ENCODE data around the gene RABGGTA.

RABGGTA gene

DNA sequence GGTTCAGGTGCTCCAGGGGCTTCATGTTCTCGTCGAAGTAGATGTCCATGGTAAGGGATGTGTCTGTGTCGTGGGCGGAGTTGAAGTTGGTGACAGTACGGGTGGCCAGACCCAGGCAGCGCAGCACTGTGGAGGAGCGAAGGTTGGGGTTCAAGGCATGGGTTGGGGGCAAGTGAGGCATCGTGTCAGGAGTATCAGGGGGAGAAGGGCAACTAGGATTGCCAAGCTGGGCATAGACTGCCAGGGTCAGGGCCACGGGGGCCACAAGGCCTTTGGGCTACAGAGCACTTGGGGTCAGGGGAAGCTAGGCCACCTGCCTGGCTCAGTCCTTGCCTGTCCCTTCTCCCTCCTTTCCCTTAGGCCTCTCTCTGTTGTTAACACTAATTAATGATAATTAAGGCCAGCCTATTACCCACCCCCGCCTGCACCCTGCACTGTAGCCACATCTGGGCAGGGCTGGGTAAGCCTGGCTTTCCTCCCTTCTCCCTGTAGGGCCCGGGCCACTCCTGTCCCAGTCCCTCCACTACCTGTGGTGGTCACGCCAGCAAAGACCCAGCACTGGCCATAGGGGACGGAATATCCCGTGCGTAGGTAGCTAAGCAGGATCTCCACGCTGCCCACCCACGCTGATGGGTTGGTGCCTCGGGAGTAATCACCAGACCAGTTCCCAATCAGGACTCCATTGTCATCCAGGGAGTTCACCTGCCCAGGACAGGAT, 12.7 kb downstream of the RABGGTA start:
- no peaks in the 10 kb centered on the region for H3K4me1 Mint-ChIP-seq
- ATAC-seq (replicated peaks; ENCODE audit: extremely low read depth, poor library complexity, severe bottlenecking) (no peak), DNase-seq (ENCODE audit: low spot score in 2 of 2) (no peak)
- no peaks in the 10 kb centered on the region for H3K9me3 Mint-ChIP-seq
- no peaks in the 10 kb centered on the region for H3K27me3 Mint-ChIP-seq
- H3K36me3 Mint-ChIP-seq (ENCODE audit: insufficient read depth) = peaks cover 3% of the 10 kb centered on the region
- H3K27ac Mint-ChIP-seq (ENCODE audit: low read depth) = no peak overlapping the region
- no peak overlapping the region for H3K4me3 Mint-ChIP-seq

- DNase-seq (ENCODE audit: low spot score in 2 of 2) = no peak
- Mint-ChIP-seq H3K4me1 (no peaks in the 10 kb centered on the region), H3K27me3 (no peaks in the 10 kb centered on the region), H3K4me3 (no peak overlapping the region), H3K27ac (ENCODE audit: low read depth) (no peak overlapping the region), H3K36me3 (ENCODE audit: insufficient read depth) (peaks cover 3% of the 10 kb centered on the region), H3K9me3 (no peaks in the 10 kb centered on the region)
- ATAC-seq (replicated peaks; ENCODE audit: extremely low read depth, poor library complexity, severe bottlenecking) = no peak
Measured at GRCh38 chr14:24258119-24258518, 13.3 kb downstream of the RABGGTA start.

DNA sequence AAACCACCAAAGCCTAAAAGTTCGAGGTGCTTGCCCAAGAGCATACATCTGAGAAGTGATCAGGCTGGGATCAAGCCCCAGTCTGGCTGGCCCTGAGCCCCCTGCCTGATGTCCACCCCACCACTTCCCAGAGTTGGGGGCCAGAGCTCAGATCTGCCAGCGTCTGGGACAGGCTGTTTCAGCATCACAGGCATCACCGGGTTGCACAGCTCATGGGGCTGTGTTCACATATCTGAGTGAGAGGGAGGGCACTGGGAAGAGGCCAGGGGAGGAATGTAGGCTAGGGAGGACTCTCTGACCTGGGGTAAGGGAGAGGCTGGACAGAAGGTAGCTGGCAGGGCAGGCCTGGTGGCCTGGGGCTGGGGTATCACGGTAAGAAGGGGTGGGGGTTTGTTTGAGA, 14.4 kb downstream of the RABGGTA start:
- Mint-ChIP-seq H3K4me3 (no peak overlapping the region), H3K4me1 (no peaks in the 10 kb centered on the region), H3K9me3 (no peaks in the 10 kb centered on the region), H3K36me3 (ENCODE audit: insufficient read depth) (peaks cover 3% of the 10 kb centered on the region), H3K27ac (ENCODE audit: low read depth) (no peak overlapping the region), H3K27me3 (no peaks in the 10 kb centered on the region)
- DNase-seq (ENCODE audit: low spot score in 2 of 2) = no peak
- ATAC-seq (replicated peaks; ENCODE audit: extremely low read depth, poor library complexity, severe bottlenecking) = no peak

GRCh38 chr14:24255931-24256711, 15.3 kb downstream of the RABGGTA start:
- no peaks in the 10 kb centered on the region for H3K4me1 Mint-ChIP-seq
- H3K9me3 Mint-ChIP-seq = no peaks in the 10 kb centered on the region
- no peak overlapping the region for H3K27ac Mint-ChIP-seq (ENCODE audit: low read depth)
- no peak overlapping the region for H3K4me3 Mint-ChIP-seq
- H3K36me3 Mint-ChIP-seq (ENCODE audit: insufficient read depth) = peaks cover 3% of the 10 kb centered on the region
- H3K27me3 Mint-ChIP-seq = no peaks in the 10 kb centered on the region
- ATAC-seq (replicated peaks; ENCODE audit: extremely low read depth, poor library complexity, severe bottlenecking) (no peak), DNase-seq (ENCODE audit: low spot score in 2 of 2) (no peak)

DNA sequence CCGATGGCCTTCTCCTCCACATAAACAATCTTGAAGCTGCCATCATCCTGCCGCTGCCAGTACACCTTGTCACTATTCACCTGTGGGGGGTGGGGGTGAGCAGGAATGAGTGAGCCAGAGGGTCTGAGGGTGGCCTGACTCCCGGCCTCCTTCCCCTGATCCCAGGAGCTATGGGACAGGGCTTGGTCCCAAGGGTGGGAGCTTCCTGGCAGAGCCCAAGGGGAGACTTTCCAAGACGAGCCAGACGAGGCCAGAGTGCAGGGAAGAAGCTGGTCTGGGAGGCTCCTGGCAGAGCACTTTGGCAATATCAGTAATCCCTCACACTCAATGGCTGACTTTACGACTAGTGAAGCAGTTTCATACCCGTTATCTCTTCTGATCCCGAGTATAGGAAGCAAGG, 16.0 kb downstream of the RABGGTA start:
- H3K4me1 Mint-ChIP-seq = no peaks in the 10 kb centered on the region
- ATAC-seq (replicated peaks; ENCODE audit: extremely low read depth, poor library complexity, severe bottlenecking) (no peak), DNase-seq (ENCODE audit: low spot score in 2 of 2) (no peak)
- no peak overlapping the region for H3K27ac Mint-ChIP-seq (ENCODE audit: low read depth)
- no peak overlapping the region for H3K4me3 Mint-ChIP-seq
- H3K9me3 Mint-ChIP-seq = no peaks in the 10 kb centered on the region
- H3K36me3 Mint-ChIP-seq (ENCODE audit: insufficient read depth) = peaks cover 3% of the 10 kb centered on the region
- no peaks in the 10 kb centered on the region for H3K27me3 Mint-ChIP-seq

DNA sequence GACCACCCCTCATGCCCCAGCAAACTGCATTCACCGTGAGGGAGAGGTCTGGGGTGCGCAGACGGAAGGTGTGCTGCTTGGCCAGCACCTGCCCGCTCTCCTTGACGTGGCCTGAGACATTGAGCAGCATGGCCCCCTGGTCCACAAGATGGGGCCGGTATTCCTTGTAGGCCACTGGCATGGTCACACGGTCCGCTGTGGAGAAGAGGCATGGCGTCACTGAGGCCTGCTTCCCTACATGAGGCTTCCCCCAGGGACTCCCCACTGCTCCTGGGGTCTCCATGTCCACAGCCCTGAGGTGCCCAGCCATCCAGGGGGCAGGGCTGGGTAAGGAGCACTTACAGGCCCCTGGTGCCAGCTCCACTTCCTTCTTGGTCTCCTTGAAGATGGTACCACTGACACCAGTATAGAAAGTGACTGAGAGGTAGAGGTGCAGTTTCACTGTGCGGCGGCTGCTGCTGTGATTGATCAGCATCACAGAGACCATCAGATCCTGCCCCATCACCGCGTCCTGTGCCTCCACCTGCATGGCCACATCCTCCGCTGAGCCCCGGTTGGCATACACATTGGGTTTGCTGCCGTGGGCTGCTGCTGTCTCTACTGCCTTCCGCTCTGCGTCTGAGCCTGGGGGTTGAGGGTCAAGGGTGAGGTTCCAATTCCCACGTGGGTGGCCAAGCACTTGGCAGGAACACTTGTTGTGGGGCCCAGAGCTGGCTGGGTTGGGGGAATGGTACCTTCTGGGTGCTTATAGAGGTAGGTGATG, 16.6 kb downstream of the RABGGTA start:
- Mint-ChIP-seq H3K9me3 (no peaks in the 10 kb centered on the region), H3K27me3 (no peaks in the 10 kb centered on the region), H3K4me3 (no peak overlapping the region), H3K36me3 (ENCODE audit: insufficient read depth) (peaks cover 3% of the 10 kb centered on the region), H3K27ac (ENCODE audit: low read depth) (no peak overlapping the region), H3K4me1 (no peaks in the 10 kb centered on the region)
- DNase-seq (ENCODE audit: low spot score in 2 of 2) (no peak), ATAC-seq (replicated peaks; ENCODE audit: extremely low read depth, poor library complexity, severe bottlenecking) (no peak)

GRCh38 chr14:24253936-24254335, 17.5 kb downstream of the RABGGTA start:
- no peak for ATAC-seq (replicated peaks; ENCODE audit: extremely low read depth, poor library complexity, severe bottlenecking)
- no peak for DNase-seq (ENCODE audit: low spot score in 2 of 2)
- Mint-ChIP-seq H3K4me1 (no peaks in the 10 kb centered on the region), H3K9me3 (no peaks in the 10 kb centered on the region), H3K4me3 (no peak overlapping the region), H3K27ac (ENCODE audit: low read depth) (no peak overlapping the region), H3K36me3 (ENCODE audit: insufficient read depth) (peaks cover 5% of the 10 kb centered on the region), H3K27me3 (no peaks in the 10 kb centered on the region)

GRCh38 chr14:24252289-24253124, 18.9 kb downstream of the RABGGTA start:
- H3K36me3 Mint-ChIP-seq (ENCODE audit: insufficient read depth) = peaks cover 5% of the 10 kb centered on the region
- H3K9me3 Mint-ChIP-seq = no peaks in the 10 kb centered on the region
- ATAC-seq (replicated peaks; ENCODE audit: extremely low read depth, poor library complexity, severe bottlenecking) = no peak
- H3K4me1 Mint-ChIP-seq = peaks cover 4% of the 10 kb centered on the region
- H3K4me3 Mint-ChIP-seq = no peak overlapping the region
- no peak for DNase-seq (ENCODE audit: low spot score in 2 of 2)
- no peak overlapping the region for H3K27ac Mint-ChIP-seq (ENCODE audit: low read depth)
- H3K27me3 Mint-ChIP-seq = no peaks in the 10 kb centered on the region

- ATAC-seq (replicated peaks; ENCODE audit: extremely low read depth, poor library complexity, severe bottlenecking) = no peak
- no peaks in the 10 kb centered on the region for H3K9me3 Mint-ChIP-seq
- no peak overlapping the region for H3K27ac Mint-ChIP-seq (ENCODE audit: low read depth)
- H3K36me3 Mint-ChIP-seq (ENCODE audit: insufficient read depth) = peaks cover 4% of the 10 kb centered on the region
- no peaks in the 10 kb centered on the region for H3K27me3 Mint-ChIP-seq
- peaks cover 11% of the 10 kb centered on the region for H3K4me1 Mint-ChIP-seq
- H3K4me3 Mint-ChIP-seq = no peak overlapping the region
- no peak for DNase-seq (ENCODE audit: low spot score in 2 of 2)
Measured at GRCh38 chr14:24251880-24252288, 19.5 kb downstream of the RABGGTA start.

DNA sequence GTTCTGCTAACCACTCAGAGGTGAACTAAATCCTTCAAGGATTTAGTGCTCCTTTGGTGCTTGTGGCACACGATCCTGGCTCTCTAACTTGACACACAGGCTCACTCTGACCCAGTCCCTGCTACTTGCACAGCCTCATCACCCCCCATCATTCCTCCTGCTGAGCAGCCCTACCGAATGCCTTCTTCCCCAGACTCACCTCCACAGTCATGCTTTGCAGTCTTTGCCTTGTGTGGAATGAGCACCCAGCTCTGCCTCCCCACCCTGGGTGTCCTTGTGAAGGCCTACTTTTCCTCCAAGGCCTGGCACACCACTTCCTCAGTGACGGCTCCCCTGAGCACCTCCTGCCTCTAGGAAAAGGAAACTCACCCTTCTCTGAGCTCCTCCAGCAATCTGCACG, 21.0 kb downstream of the RABGGTA start:
- Mint-ChIP-seq H3K27ac (ENCODE audit: low read depth) (peak overlapping the region; percentile 12), H3K4me1 (peaks cover 14% of the 10 kb centered on the region)
- no peak for DNase-seq (ENCODE audit: low spot score in 2 of 2)

DNA sequence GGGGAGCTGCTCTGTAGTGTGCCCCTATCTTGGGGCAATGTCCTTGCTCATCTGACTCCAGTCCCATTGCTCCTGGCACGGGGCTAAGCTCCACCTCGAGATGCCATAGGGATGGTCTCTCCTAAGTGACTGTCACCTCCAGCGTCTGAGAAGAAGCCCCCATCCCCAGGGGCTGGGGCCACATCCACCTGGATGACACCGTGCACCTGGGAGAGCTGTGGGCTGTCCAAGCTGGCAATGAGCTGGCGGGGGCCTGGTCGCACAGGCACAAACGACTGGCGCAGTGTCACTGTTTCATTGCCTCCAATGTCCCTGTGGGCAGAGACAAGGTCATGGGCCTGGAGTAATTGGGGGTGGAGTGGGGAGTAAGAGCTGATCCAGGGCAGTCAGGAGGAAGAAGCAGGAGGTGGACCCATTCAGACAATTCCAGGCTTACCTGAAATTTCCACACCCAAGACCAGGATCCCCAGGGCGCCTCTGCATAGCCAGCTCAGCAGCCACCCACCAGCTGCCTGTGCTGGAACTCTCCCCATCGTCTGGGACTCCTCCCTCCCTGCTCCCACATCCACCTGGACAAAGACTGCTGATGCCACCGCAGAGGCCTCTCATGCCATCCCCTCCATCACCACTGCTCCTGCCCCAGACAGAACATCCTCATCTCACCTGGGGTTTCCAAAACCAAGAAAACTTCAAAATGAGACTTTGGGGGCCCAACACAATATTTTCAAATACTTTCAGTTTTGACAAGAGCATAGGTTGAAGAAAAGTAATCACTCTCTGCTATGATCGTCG, 22.0 kb downstream of the RABGGTA start:
- H3K4me3 Mint-ChIP-seq = no peak overlapping the region
- no peaks in the 10 kb centered on the region for H3K9me3 Mint-ChIP-seq
- DNase-seq (ENCODE audit: low spot score in 2 of 2) (no peak), ATAC-seq (replicated peaks; ENCODE audit: extremely low read depth, poor library complexity, severe bottlenecking) (no peak)
- H3K27ac Mint-ChIP-seq (ENCODE audit: low read depth) = no peak overlapping the region
- H3K4me1 Mint-ChIP-seq = peaks cover 14% of the 10 kb centered on the region
- H3K36me3 Mint-ChIP-seq (ENCODE audit: insufficient read depth) = peaks cover 2% of the 10 kb centered on the region
- no peaks in the 10 kb centered on the region for H3K27me3 Mint-ChIP-seq

More for the DNA sequence above, 21.0 kb downstream of the RABGGTA start:
- Mint-ChIP-seq H3K36me3 (ENCODE audit: insufficient read depth) (peaks cover 4% of the 10 kb centered on the region), H3K4me3 (no peak overlapping the region), H3K9me3 (no peaks in the 10 kb centered on the region), H3K27me3 (no peaks in the 10 kb centered on the region)
- no peak for ATAC-seq (replicated peaks; ENCODE audit: extremely low read depth, poor library complexity, severe bottlenecking)

All from central memory CD8-positive, alpha-beta T cell (primary cell).